Aorta (tissue), 5 donors: ENCODE results near the gene DNAJC2. TPM values are rescaled to one million over a fixed set of nuclear protein-coding genes. Genes with fewer than 3 reads are reported as not detected.
"Not testable (repeated sequence)": the region's sequence is repeated elsewhere in the genome, so short reads cannot be mapped to it uniquely, and the experiment has no call there.

Source experiments
- ATAC-seq: fragments of 200-7000 bp; cut with Tn5 transposase; one replicate; pipeline ENCODE4 v1.9.1; 2022; ENCODE audit warnings: moderate library complexity; ENCODE audit not compliant: low FRiP score
- DNase-seq, 2 donors: peaks; one replicate each; pipeline ENCODE4 v3.0.0-alpha.2; 2020
- H3K27ac ChIP-seq, 2 donors: one replicate each; pipeline ENCODE4 v1.5.1; 2013; ENCODE audit warnings: low read length in 2 of 2, mild to moderate bottlenecking in 2 of 2, moderate library complexity in 2 of 2, control low read depth in 1 of 2, inconsistent platforms in 1 of 2, low read depth in 1 of 2
- H3K27me3 ChIP-seq, 2 donors: one replicate each; pipeline ENCODE4 v1.6.1; 2013; ENCODE audit warnings: control low read depth in 1 of 2, low read length in 1 of 2, mild to moderate bottlenecking in 1 of 2, moderate library complexity in 1 of 2; ENCODE audit not compliant: insufficient read depth in 2 of 2, control insufficient read depth in 1 of 2
- H3K36me3 ChIP-seq, 2 donors: one replicate each; pipeline ENCODE4 v1.6.1; 2013; ENCODE audit warnings: control low read depth in 1 of 2, low read length in 1 of 2, mild to moderate bottlenecking in 1 of 2; ENCODE audit not compliant: insufficient read depth in 2 of 2, control insufficient read depth in 1 of 2
- H3K4me1 ChIP-seq, 2 donors: one replicate each; pipeline ENCODE4 v1.6.1; 2013; ENCODE audit warnings: low read length in 2 of 2, control low read depth in 1 of 2, mild to moderate bottlenecking in 1 of 2, moderate library complexity in 1 of 2; ENCODE audit not compliant: insufficient read depth in 2 of 2, control insufficient read depth in 1 of 2
- H3K4me3 ChIP-seq, 2 donors: one replicate each; pipeline ENCODE4 v1.5.1; 2013; ENCODE audit warnings: low read length in 2 of 2, control low read depth in 1 of 2, mild to moderate bottlenecking in 1 of 2
- H3K9me3 ChIP-seq: one replicate; pipeline ENCODE4 v1.6.1; 2013; ENCODE audit warnings: mild to moderate bottlenecking, low read length; ENCODE audit not compliant: control insufficient read depth
- WGBS, 2 donors: extraction: QIAGEN DNeasy Blood & Tissue Kit; methylation state at CpG; one replicate each; pipeline ENCODE4 v1.1.7; 2013; 5-methylcytosine and 5-hydroxymethylcytosine counted together
- intact Hi-C, 2 donors: fragments of 100-400 bp; cut with DNase I; formaldehyde crosslinking; loops; one replicate each; pipeline versions ENCODE4 v1.14.2 to v1.15.0; 2022
- polyA plus RNA-seq, 2 donors: library from polyadenylated mRNA; stranded (reverse); fragments of 200-250 nt; gene quantifications; one replicate each; pipeline ENCODE4 v1.2.3, GENCODE V29; 2013
- total RNA-seq, 2 donors: library from RNA; stranded (reverse); fragmentation: NEBNext Ultra II Directional; extraction: Animal tissue kit (Norgen Biotek cat#: 25700); gene quantifications; one replicate each; pipeline ENCODE4 v1.2.1, GENCODE V29; 2021
- donor health status: healthy with polysubstance abuse.
- donor health status: Bipolar disorder and iron deficiency.
- donor health status: DM: no; HTN: no; CAD: no.
- donor health status: DM: no; HTN: no; CAD: no.
- donor health status: DM: yes; HTN: yes; CAD: no.

DNAJC2 gene
- total and polyA plus RNA-seq, 4 donors = 16.2 to 25.2 (median 24.3) TPM

- H3K4me1 ChIP-seq, H3K36me3 ChIP-seq, H3K4me3 ChIP-seq, H3K27me3 ChIP-seq, intact Hi-C loops, ATAC-seq, DNase-seq, H3K27ac ChIP-seq, H3K9me3 ChIP-seq: not testable (repeated sequence)
- WGBS, 2 donors = 45 to 47% methylated on average over 3 of the region's 3 CpGs
Observed at GRCh38 chr7:103282802-103283427, 61.7 kb downstream of the DNAJC2 start.

DNA sequence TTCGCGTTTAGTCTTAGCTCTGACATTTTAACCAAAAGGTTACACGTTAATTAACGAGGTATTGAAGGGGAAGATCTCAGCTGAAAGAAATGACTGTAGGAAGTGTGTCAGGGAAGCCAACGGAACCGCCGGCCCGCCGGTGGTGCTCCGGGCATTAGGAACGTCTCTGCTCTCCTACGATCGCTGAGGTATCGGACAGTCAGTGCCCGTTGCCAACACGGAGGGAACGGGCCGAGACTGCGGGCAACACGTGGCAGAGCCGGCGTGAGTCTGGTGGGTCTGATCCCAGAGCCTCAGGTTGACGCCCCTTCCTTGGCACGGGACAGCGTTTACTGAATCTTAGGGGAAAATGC is 63.8 kb downstream of the DNAJC2 start:
- H3K36me3 ChIP-seq, intact Hi-C loops, H3K27me3 ChIP-seq, H3K4me1 ChIP-seq, ATAC-seq, H3K9me3 ChIP-seq: not testable (repeated sequence)
- peak overlapping the region; percentile 8 to 41 for H3K4me3 ChIP-seq
- WGBS, 2 donors = 0 to 1% methylated on average over 25 of the region's 25 CpGs
- H3K27ac ChIP-seq = peak overlapping the region in 1 of 2 donors; percentile 6
- DNase-seq = peak; percentile 53 to 77

DNA sequence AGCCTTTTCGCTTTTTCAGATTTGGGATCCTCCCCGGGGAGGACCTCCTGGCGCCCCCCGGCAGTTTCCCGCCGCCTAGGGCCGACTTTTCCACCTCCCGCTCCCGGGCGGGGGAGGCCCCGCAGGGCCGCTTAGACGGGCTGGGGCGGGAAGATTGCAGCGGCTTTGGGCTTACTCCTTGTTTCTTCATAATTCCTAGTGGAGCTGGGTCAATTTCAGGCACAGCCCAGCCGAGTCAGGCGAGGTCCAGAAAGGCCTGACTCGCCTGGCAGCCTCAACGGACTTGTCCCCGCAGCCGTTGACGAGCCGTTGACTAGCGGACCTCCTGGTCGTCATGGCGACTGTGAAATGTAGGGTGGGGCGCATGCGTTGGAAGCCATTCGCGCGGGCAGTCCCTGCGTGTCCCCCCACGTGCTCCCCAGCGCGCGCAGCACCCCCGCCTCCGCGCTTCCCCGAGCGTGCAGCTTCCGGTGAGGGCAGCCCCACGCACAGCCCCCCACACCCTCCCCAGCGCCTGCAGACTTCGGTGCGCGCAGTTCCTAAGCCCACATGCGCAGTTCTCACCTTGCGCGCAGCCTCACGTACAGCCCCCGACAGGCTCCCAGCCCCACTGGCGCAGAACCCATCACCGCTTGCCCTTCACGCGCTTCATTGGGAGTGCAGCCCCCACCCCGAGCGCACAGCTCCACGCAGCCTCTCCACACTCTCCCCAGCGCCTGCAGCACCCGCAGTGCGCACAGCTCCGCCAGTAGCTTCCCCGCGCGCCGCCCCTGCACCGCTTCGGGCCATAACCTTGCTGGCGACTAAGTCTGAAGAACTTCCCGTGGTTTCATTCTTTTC is 64.4 kb downstream of the DNAJC2 start:
- H3K27ac ChIP-seq, H3K27me3 ChIP-seq, H3K4me1 ChIP-seq, H3K9me3 ChIP-seq, H3K36me3 ChIP-seq, intact Hi-C loops: not testable (repeated sequence)
- peak overlapping the region; percentile 8 to 41 for H3K4me3 ChIP-seq
- 0 to 1% methylated on average over 66 to 71 of the region's 71 CpGs for WGBS, 2 donors
- peak; percentile 81 to 88 for DNase-seq
- peak; percentile 89 for ATAC-seq

GRCh38 chr7:103279636-103279962 is 65.0 kb downstream of the DNAJC2 start:
- H3K4me1 ChIP-seq, H3K27me3 ChIP-seq, DNase-seq, H3K36me3 ChIP-seq, ATAC-seq, H3K9me3 ChIP-seq, H3K27ac ChIP-seq, intact Hi-C loops: not testable (repeated sequence)
- WGBS, 2 donors = 1% methylated on average over 12 of the region's 12 CpGs
- peak overlapping the region; percentile 8 to 41 for H3K4me3 ChIP-seq

- H3K36me3 ChIP-seq, ATAC-seq, H3K4me1 ChIP-seq, intact Hi-C loops, H3K27me3 ChIP-seq, H3K9me3 ChIP-seq, H3K4me3 ChIP-seq, H3K27ac ChIP-seq, DNase-seq: not testable (repeated sequence)
- whole genome bisulfite sequencing, 2 donors = 81 to 89% methylated on average over 2 of the region's 2 CpGs
Observed at GRCh38 chr7:103278195-103278594, 66.4 kb downstream of the DNAJC2 start.

- WGBS, 2 donors = 96 to 97% methylated on average over 23 to 24 of the region's 24 CpGs
- H3K36me3 ChIP-seq, ATAC-seq, H3K27me3 ChIP-seq, H3K4me3 ChIP-seq, H3K27ac ChIP-seq, H3K4me1 ChIP-seq, H3K9me3 ChIP-seq, intact Hi-C loops: not testable (repeated sequence)
- peak in 1 of 2 donors; percentile 44 for DNase-seq
Observed at GRCh38 chr7:103274867-103275266, 69.7 kb downstream of the DNAJC2 start.

DNA sequence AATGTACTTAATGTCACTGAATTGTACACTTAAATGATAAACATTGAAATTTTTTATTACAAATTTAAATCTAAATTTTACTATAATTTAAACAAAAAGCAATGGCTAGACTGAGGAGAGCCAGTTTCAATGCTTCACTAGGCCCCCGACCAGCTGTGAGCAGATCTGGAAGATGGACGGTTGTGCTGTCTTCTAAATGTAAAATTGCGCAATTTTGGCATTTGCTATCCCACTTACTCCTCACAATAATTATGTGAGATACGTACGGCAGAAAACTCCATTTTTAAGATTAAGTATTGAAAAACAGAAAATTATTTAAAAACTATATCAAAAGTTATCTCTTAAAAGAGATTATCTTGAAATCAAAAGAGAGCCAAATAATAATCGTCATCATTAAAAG is 71.2 kb downstream of the DNAJC2 start:
- intact Hi-C loops, H3K27ac ChIP-seq, ATAC-seq, H3K27me3 ChIP-seq, H3K4me1 ChIP-seq, DNase-seq, H3K9me3 ChIP-seq, H3K36me3 ChIP-seq, H3K4me3 ChIP-seq: not testable (repeated sequence)
- WGBS, 2 donors = 93 to 96% methylated on average over 6 of the region's 6 CpGs

DNA sequence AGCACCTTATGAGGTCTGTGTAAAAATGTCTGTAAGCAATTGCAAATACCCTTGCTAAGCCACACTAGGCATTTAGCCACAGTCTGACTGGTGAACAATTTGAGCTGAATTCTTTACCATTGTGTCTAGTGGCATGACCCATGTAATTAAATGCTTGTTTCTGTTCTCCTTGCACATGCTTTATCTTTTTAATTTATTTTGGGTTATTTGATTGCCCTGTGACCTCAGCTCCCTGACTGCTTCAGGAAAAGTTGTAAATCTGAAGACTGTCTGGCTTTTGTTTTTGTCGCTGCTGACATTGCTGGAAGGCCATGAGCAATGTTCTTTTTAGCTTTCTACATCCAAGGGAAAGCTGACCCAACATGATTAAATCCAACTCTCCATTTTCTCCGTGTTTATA is 78.3 kb downstream of the DNAJC2 start:
- H3K27ac ChIP-seq, H3K27me3 ChIP-seq, H3K4me1 ChIP-seq, H3K36me3 ChIP-seq, DNase-seq, H3K9me3 ChIP-seq, intact Hi-C loops, ATAC-seq, H3K4me3 ChIP-seq: not testable (repeated sequence)
- WGBS, 2 donors = 26 to 33% methylated on average over 2 of the region's 2 CpGs

DNA sequence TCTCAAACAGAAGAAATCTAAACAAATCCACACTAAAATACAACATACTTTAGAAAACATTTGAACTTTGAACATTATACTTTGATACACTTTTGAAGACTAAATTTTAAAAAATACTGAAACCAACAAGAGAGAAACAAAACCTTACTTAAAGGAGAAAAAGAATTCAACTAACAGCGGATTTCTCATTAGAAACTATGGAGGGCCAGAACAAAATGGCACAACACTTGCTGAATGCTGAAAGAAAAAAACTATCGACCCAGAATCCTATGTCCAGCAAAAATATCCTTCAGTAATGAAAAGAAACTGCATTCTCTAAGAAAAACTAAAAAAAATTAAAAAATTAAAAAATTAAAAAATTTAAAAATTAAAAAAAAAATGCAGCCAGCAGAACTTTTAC is 80.5 kb downstream of the DNAJC2 start:
- H3K27me3 ChIP-seq, H3K27ac ChIP-seq, ATAC-seq, intact Hi-C loops, H3K4me3 ChIP-seq, H3K4me1 ChIP-seq, DNase-seq, H3K9me3 ChIP-seq, H3K36me3 ChIP-seq: not testable (repeated sequence)
- WGBS, 2 donors = 90 to 91% methylated on average over 2 of the region's 2 CpGs
